Ectodermal cell (in vitro differentiated cells): ENCODE results near the gene ROR1.

Experiments used
- H3K27ac ChIP-seq: 2 replicates; pipeline ENCODE4 v1.7.0; 2013; ENCODE audit warnings: mild to moderate bottlenecking, low read depth, low read length; ENCODE audit not compliant: insufficient read depth, poor library complexity, severe bottlenecking
- H3K27me3 ChIP-seq: 2 replicates; pipeline ENCODE4 v1.7.0; 2013; ENCODE audit warnings: mild to moderate bottlenecking, low read length; ENCODE audit not compliant: insufficient read depth, control insufficient read depth, poor library complexity, severe bottlenecking
- H3K36me3 ChIP-seq: one replicate; pipeline ENCODE4 v1.7.0; 2013; ENCODE audit warnings: low read length; ENCODE audit not compliant: control insufficient read depth, insufficient read depth
- H3K4me1 ChIP-seq: one replicate; pipeline ENCODE4 v1.7.0; 2013; ENCODE audit warnings: low read length; ENCODE audit not compliant: control insufficient read depth, insufficient read depth
- H3K4me3 ChIP-seq: 2 replicates; pipeline ENCODE4 v1.7.0; 2013; ENCODE audit warnings: low read depth, low read length, control low read depth; ENCODE audit not compliant: insufficient read depth
- H3K9me3 ChIP-seq: 2 replicates; pipeline ENCODE4 v1.7.0; 2013; ENCODE audit warnings: mild to moderate bottlenecking, low read length, moderate library complexity; ENCODE audit not compliant: control insufficient read depth
- WGBS, 2 experiments: methylation state at CpG; one replicate each; pipeline ENCODE4 v1.1.7; 2013; ENCODE audit warnings: missing lambda C conversion rate in 2 of 2; 5-methylcytosine and 5-hydroxymethylcytosine counted together

ROR1 gene

DNA sequence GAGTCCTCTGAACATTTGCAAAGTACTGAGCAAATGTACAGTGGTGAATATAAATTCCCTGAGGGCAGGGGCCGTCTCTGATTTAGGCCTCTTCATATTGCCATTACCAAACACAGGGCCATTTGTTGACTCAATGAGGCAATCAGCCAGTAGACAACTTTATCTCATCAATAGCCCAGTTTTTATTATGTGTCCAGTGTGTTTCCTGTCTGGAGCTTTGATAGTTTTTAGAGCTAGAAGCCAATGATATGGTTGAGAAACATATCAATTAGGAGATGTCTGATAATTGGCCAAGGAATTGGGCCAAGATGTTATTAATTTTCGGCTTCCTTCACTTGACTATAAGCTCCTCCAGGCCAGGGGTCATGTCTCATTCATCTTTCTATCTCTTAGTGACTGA lies 163.0 kb downstream of the ROR1 start:
- Histone ChIP-seq H3K4me1 (no peaks in the 10 kb centered on the region), H3K27ac (no peak overlapping the region), H3K9me3 (no peaks in the 10 kb centered on the region), H3K4me3 (no peak overlapping the region), H3K27me3 (no peaks in the 10 kb centered on the region), H3K36me3 (no peaks in the 10 kb centered on the region)
- WGBS, 2 experiments, result 93 to 94% methylated on average over 2 of the region's 2 CpGs

- Histone ChIP-seq H3K27ac (no peak overlapping the region), H3K9me3 (no peaks in the 10 kb centered on the region), H3K4me3 (no peak overlapping the region), H3K36me3 (no peaks in the 10 kb centered on the region), H3K27me3 (no peaks in the 10 kb centered on the region), H3K4me1 (peaks cover 2% of the 10 kb centered on the region)
- 79 to 81% methylated on average over 3 of the region's 3 CpGs for WGBS, 2 experiments
Observed at GRCh38 chr1:63937461-63938022, 163.7 kb downstream of the ROR1 start.

- H3K27ac ChIP-seq, result no peak overlapping the region
- H3K9me3 ChIP-seq, result no peaks in the 10 kb centered on the region
- H3K27me3 ChIP-seq, result no peaks in the 10 kb centered on the region
- 97 to 98% methylated on average over 2 of the region's 2 CpGs for WGBS, 2 experiments
- H3K36me3 ChIP-seq, result no peaks in the 10 kb centered on the region
- peaks cover 17% of the 10 kb centered on the region for H3K4me1 ChIP-seq
- H3K4me3 ChIP-seq, result no peak overlapping the region
Observed at GRCh38 chr1:63940440-63940839, 166.6 kb downstream of the ROR1 start.

DNA sequence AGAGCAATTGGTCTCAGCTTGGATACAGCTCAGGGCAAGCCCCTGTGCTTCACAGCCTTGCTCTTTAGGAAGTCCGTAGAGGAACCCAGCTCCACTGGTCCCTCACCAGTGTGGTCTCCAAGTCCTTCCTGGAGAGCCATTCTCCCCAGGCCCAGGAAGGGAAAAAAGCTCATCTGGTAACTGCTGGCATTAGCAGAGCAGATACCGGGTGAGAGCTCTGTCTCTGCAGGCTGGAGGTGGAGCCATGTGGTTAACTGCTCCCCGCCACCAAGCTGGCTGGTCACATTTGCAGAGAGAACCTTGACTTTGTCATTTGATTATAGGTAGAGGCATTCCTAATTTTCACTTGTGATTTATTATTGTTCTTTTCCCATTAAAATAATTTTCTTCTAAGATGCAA lies 169.6 kb downstream of the ROR1 start:
- WGBS, 2 experiments, result 76 to 87% methylated on average over 3 of the region's 3 CpGs
- no peak overlapping the region for H3K27ac ChIP-seq
- H3K4me1 ChIP-seq, result peaks cover 17% of the 10 kb centered on the region
- H3K36me3 ChIP-seq, result no peaks in the 10 kb centered on the region
- H3K9me3 ChIP-seq, result no peaks in the 10 kb centered on the region
- H3K4me3 ChIP-seq, result no peak overlapping the region
- no peaks in the 10 kb centered on the region for H3K27me3 ChIP-seq

- no peak overlapping the region for H3K4me3 ChIP-seq
- no peaks in the 10 kb centered on the region for H3K9me3 ChIP-seq
- peaks cover 36% of the 10 kb centered on the region for H3K4me1 ChIP-seq
- H3K27ac ChIP-seq, result no peak overlapping the region
- no peaks in the 10 kb centered on the region for H3K36me3 ChIP-seq
- WGBS, 2 experiments, result 95 to 100% methylated on average over 1 of the region's 1 CpG
- H3K27me3 ChIP-seq, result no peaks in the 10 kb centered on the region
Observed at GRCh38 chr1:63945943-63946342, 172.1 kb downstream of the ROR1 start.

GRCh38 chr1:63946866-63947491 lies 173.2 kb downstream of the ROR1 start:
- H3K27me3 ChIP-seq, result no peaks in the 10 kb centered on the region
- H3K27ac ChIP-seq, result no peak overlapping the region
- WGBS, 2 experiments, result 94% methylated on average over 11 of the region's 11 CpGs
- no peaks in the 10 kb centered on the region for H3K36me3 ChIP-seq
- H3K4me1 ChIP-seq, result peaks cover 36% of the 10 kb centered on the region
- H3K9me3 ChIP-seq, result no peaks in the 10 kb centered on the region
- H3K4me3 ChIP-seq, result no peak overlapping the region

DNA sequence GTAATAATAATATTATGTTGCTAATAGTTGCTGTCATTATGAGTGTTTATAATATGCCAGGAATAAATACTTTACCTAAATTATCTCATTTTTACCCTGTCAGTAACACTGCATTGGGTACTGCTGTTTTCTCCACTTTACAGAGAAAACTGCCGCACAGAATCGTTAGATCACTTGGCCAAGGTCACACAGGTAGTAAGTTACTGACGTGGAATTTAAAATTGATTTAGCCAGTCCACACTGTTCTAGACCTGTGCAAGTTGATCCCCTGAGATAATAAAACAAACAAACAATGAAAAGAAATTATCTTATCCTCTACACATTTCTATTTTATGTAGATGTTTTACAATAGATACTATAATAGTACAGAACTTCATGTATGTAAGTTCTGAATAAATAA lies 174.1 kb downstream of the ROR1 start:
- Histone ChIP-seq H3K27me3 (no peaks in the 10 kb centered on the region), H3K9me3 (no peaks in the 10 kb centered on the region), H3K27ac (no peak overlapping the region), H3K4me1 (peaks cover 31% of the 10 kb centered on the region), H3K36me3 (no peaks in the 10 kb centered on the region), H3K4me3 (no peak overlapping the region)
- 93 to 96% methylated on average over 3 of the region's 3 CpGs for WGBS, 2 experiments

- Histone ChIP-seq H3K4me3 (no peak overlapping the region), H3K36me3 (peaks cover 5% of the 10 kb centered on the region), H3K9me3 (peaks cover 5% of the 10 kb centered on the region), H3K27me3 (no peaks in the 10 kb centered on the region), H3K4me1 (peaks cover 20% of the 10 kb centered on the region), H3K27ac (no peak overlapping the region)
- WGBS, 2 experiments, result 97% methylated on average over 3 of the region's 3 CpGs
Observed at GRCh38 chr1:63950023-63950422, 176.2 kb downstream of the ROR1 start.

- 41 to 50% methylated on average over 4 to 5 of the region's 5 CpGs for WGBS, 2 experiments
- Histone ChIP-seq H3K27me3 (no peaks in the 10 kb centered on the region), H3K4me3 (no peak overlapping the region), H3K9me3 (peaks cover 5% of the 10 kb centered on the region), H3K27ac (no peak overlapping the region), H3K36me3 (peaks cover 5% of the 10 kb centered on the region), H3K4me1 (peaks cover 26% of the 10 kb centered on the region)
Observed at GRCh38 chr1:63951059-63951946, 177.5 kb downstream of the ROR1 start.

DNA sequence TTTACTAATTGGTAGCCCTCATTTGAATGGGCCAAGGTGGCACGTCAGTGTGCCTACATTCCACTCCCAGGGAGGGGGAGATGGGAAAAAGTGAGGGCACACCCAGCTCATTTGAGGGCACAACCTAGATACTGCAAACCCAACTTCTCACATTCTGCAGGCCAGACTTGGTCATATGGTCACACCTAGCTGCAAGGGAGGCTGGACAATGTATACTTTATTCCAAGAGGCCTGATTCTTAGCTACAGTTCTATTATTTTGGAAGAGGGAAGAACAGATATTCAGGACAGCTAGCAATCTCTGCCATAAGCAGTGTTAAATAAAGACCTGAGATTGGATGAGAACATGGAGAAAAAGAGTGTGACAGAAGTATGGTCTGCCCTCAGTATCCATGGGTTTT lies 180.4 kb downstream of the ROR1 start:
- H3K27ac ChIP-seq, result no peak overlapping the region
- H3K36me3 ChIP-seq, result peaks cover 5% of the 10 kb centered on the region
- no peaks in the 10 kb centered on the region for H3K27me3 ChIP-seq
- 91 to 100% methylated on average over 1 of the region's 1 CpG for WGBS, 2 experiments
- peaks cover 5% of the 10 kb centered on the region for H3K9me3 ChIP-seq
- H3K4me3 ChIP-seq, result no peak overlapping the region
- H3K4me1 ChIP-seq, result peaks cover 20% of the 10 kb centered on the region
